Stimulated activated CD4-positive, alpha-beta T cell treated with anti-CD3 and anti-CD28 coated beads, TNF-alpha, amount 100 ng/mL, for 48 hours (primary cell): Measurements from ENCODE around the gene ITGB1BP2.
"Not testable (repeated sequence)": the region's sequence is repeated elsewhere in the genome, so short reads cannot be mapped to it uniquely, and the experiment has no call there.

Experiments
- DNase-seq, 3 donors: peaks; one replicate each; pipeline ENCODE4 v3.0.0-alpha.2; 2020; ENCODE audit warnings: low read depth in 3 of 3

ITGB1BP2 gene

GRCh38 chrX:71301195-71301924, at the start of gene ITGB1BP2:
TSS of gene ITGB1BP2 (plus strand) at chrX:71301750. CDS start at chrX:71301807, 57 bp downstream.
- DNase-seq = no peak

DNA sequence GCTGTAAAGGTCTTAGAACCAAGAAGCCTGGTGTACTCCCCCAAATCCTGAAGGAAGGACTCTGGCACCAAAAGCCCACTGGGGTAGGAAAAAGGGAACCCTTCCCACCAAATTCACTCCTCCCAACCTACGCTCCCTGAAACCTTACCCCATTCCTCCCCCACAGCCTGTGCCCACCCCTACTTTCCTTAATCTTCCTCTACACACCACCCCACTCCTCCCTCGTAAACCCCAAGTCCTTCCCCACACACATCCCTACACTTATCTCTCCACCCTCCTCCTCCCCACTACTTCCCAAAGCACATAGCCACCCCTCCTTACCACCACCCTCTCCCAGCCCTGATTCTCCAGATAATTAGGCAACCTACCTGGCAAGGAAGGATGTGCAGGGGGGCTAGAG, 49.3 kb upstream of the ITGB1BP2 start:
- DNase-seq = no peak

GRCh38 chrX:71253253-71254091, 48.1 kb upstream of the ITGB1BP2 start:
- no peak for DNase-seq

DNA sequence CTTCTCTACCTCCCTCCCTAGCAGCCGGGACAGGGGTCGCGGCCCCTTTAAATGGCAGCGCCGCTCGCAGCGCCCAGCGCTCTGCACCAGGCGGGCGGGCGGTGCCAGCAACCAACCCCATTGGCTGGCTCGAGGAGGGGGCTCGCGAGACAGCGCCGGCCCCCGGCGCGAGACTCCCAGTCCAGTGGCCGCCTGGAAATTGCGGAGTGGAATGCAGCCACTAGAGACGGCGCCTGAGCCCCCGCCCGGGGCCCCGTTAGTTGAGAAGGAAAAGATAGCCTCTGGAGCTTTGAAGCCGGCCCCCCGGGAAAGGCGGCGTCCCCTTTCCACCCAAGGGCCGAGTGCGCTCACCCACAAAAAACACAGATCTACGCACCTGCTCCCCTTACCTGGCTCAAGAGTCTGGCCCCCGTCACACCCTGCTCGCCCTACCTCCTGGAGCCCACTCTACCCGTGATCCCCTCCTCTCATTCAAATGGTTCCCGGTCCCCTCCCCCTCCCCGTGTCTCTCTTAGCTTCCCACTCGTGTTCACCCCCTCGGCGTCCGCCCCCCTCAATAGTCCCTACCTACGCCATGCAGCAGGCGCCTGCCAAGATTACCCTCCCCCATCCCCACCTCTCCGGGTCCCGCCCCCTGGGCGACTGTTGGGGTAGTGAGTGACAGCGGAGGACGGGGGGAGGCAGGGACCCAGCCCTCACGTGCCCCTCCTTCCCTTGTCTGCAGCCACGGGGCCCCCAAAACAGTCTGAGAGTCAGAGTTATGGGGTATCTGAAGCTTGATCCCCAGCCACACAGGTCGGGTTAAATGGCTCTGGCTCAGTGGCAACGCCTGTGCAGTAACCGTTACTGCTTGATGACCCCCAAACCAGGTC, 47.2 kb upstream of the ITGB1BP2 start, which contains the start of gene ZMYM3:
Gene ZMYM3 (minus strand): TSS at position 49 of the 872 bp plus-strand sequence. CDS start 885 bp downstream, outside the sequence.
- DNase-seq = peak; percentile 43 to 68 (median 49)

DNA sequence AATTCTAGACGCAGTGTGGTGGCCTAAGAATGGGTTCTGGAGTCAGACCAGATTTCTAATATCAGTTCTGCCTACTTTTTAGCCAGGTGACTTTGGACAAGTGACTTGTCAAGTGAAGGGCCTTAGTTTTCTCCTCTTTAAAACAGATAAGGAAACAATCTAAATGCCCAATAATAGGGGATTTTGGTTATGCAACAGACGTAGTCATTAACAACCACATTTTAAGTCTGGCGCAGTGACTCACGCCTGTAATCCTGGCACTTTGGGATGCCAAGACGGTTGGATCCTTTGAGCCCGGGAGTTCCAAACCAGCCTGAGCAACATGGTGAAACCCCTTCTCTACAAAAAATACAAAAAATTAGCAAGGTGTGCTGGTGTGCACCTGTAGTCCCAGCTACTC, 45.5 kb upstream of the ITGB1BP2 start:
- DNase-seq = no peak

DNA sequence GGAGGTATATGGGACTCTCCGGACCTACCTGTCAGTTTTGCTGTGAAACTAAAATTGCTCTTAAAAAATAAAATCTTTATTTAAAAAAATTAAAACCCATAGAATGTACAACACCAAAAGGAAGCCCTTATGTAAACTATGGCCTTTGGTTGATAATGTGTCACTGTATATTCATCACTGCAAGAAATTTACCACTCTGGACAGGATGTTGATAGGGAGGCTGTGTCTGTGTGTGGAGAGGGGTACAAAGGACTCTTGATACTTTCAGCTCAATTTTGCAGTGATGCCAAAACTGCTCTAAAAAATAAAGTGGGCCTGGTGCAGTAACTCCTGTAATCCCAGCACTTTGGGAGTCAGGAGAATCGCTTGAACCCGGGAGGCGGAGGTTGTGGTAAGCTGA, 44.7 kb upstream of the ITGB1BP2 start:
- no peak for DNase-seq

DNA sequence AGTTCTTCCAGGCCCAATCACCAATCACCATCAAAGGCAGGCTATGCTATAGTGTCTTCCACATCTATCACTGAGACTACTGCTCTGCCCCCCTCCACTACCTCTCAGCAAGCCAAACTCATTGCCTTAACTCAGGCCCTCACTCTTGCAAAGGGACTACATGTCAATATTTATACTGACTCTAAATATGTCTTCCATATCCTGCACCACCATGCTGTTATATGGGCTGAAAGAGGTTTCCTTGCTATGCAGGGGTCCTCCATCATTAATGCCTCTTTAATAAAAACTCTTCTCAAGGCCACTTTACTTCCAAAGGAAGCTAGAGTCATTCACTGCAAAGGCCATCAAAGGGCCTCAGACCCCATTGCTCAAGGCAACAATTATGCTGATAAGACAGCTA, 32.9 kb upstream of the ITGB1BP2 start:
- not testable (repeated sequence) for DNase-seq

GRCh38 chrX:71269801-71270395, 31.7 kb upstream of the ITGB1BP2 start:
- no peak for DNase-seq

DNA sequence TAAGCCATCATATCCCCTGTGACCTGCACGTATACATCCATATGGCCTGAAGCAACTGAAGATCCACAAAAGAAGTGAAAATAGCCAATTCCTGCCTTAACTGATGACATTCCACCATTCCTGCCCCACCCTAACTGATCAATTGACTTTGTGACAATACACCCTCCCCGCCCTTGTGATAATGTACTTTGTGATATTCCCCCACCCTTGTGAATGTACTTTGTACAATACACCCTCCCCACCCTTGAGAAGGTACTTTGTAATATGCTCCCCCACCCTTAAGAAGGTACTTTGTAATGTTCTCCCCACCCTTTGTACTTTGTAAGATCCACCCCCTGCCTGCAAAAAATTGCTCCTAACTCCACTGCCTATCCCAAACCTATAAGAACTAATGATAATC, 29.2 kb upstream of the ITGB1BP2 start:
- not testable (repeated sequence) for DNase-seq

GRCh38 chrX:71281300-71281699, 20.2 kb upstream of the ITGB1BP2 start:
- DNase-seq = not testable (repeated sequence)

DNA sequence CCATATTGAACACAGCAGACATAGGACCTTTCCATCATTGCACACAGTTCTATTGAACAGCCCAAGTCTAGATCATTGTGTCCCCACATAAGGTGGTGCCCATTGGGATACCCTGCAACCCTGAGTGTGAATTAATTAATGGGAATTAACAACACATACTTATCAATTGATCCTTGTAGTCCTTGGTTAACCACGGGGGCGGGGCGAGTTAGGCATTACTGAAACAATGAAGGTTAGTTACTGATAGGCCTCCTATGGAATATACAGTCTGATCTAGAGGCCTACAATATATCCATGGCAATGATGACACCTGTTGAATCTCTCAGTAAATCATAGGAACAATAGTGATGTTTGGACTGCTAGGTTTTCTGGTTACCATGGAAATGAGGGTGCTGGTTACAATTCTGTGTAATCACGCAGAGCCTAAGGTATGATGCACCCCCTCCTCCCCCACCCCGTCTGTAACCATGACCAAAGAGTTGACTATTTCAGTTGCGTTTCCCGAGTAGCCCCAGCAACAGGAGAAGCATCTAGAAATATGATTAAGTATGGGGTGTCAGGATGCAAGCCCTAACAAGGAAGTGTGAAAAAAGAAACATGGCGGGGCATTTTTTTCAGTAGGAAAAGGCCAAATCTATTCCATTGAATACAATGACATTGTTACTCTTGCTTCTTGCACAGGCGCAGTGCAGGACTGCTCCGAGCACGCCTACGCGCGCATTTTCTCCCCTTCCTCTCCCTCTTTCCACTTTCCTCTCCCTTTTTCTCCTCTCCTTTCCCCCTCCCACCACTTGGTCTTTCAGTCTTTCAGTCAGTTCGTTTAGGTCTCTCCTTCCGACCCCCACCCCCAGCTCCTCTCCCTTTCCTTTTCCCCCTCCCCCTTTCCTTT, 18.8 kb upstream of the ITGB1BP2 start:
- peak; percentile 36 to 59 (median 43) for DNase-seq

GRCh38 chrX:71283403-71284143, 18.0 kb upstream of the ITGB1BP2 start, which contains the start of gene NONO:
TSS of gene NONO (plus strand) at chrX:71283635. CDS start at chrX:71290638, 7,003 bp downstream.
- peak; percentile 65 to 83 (median 75) for DNase-seq

DNA sequence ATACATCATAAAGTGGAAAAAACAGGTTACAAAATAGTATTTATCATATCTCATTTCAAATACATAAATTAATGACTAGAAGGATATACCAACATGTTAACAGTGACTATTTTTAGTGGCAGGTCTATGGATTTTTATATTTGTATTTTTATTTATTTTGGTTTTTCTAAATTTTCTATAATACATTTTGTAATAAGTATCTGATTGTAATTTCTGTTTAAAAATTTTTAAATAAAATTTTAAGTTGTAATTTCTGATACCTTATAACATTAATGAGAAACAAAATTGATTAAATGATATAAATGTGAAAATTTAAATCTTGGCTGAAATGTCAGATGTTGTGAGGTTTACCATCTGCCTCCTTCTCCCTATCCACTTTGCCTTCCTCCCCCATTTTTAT, 15.6 kb upstream of the ITGB1BP2 start:
- no peak for DNase-seq

DNA sequence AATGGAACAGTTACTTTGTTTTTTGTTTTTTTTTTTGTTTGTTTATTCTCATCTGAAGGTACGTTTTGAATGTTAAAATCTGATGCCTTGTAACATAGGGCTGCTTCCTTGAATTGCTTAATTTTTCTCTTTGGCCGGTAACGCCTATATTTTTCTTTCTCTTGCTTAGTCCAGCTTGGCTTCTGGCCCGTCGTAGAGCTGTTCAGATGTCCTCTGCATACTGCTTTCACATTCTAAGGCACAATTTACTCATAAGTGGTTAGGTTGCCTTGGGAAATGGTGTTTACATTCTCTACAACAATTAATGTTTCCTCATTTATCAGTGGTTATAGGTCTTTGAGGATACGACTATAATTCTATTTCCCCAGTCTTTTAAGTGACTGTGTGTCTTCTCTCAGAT, 10.2 kb upstream of the ITGB1BP2 start:
- DNase-seq = no peak

GRCh38 chrX:71292669-71293365, 8.7 kb upstream of the ITGB1BP2 start:
- DNase-seq = no peak

DNA sequence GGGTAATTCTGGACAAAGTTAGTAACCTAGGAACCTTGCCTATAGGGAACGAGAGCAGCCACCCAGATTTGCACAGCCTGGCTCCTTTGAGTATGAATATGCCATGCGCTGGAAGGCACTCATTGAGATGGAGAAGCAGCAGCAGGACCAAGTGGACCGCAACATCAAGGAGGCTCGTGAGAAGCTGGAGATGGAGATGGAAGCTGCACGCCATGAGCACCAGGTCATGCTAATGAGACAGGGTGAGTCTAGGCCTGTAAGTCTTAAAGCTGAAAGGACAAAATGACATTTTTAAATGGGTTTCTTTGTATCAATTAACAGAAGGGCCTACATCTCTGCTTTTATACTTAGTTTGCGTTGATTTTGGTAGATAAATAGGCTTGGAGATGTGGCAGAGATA, 4.7 kb upstream of the ITGB1BP2 start:
- no peak for DNase-seq

GRCh38 chrX:71298119-71298518, 3.4 kb upstream of the ITGB1BP2 start:
- no peak for DNase-seq

GRCh38 chrX:71300064-71300463, 1.5 kb upstream of the ITGB1BP2 start:
- not testable (repeated sequence) for DNase-seq

DNA sequence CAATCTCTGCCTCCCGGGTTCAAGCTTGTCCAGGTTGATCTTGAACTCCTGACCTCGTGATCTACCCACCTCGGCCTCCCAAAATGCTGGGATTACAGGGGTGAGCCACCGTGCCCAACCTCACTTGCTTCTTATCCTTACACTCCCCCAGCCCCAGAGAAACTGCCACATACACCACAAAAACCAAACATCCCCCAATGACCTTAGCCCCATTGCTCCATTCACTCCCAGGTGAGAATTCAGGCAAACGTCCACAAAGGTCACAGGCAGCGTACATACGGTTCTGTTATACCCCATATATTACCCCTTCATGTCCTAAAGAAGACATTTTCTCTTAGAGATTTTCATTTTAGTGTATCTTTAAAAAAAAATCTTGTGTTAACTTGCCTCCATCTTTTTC, 1.1 kb upstream of the ITGB1BP2 start:
- not testable (repeated sequence) for DNase-seq
